Endodermal cell (in vitro differentiated cells): ENCODE measurements around the gene ARHGEF28. TPM values are rescaled to one million over a fixed set of nuclear protein-coding genes. Genes with fewer than 3 reads are reported as not detected.

Experiments
- DNase-seq: peaks from one replicate; pipeline ENCODE4 v3.0.0-alpha.2; 2017
- H3K27ac ChIP-seq: 2 replicates; pipeline ENCODE4 v1.5.1; 2013; ENCODE audit warnings: mild to moderate bottlenecking, low read depth, low read length, moderate library complexity
- H3K27me3 ChIP-seq: 2 replicates; pipeline ENCODE4 v1.6.1; 2013; ENCODE audit warnings: mild to moderate bottlenecking, low read length, moderate library complexity; ENCODE audit not compliant: insufficient read depth, control insufficient read depth, poor library complexity, severe bottlenecking
- H3K36me3 ChIP-seq: 2 replicates; pipeline ENCODE4 v1.7.0; 2013; ENCODE audit warnings: mild to moderate bottlenecking, low read length, moderate library complexity; ENCODE audit not compliant: control insufficient read depth, insufficient read depth
- H3K4me1 ChIP-seq: one replicate; pipeline ENCODE4 v1.7.0; 2013; ENCODE audit warnings: low read length; ENCODE audit not compliant: control insufficient read depth, insufficient read depth
- H3K4me3 ChIP-seq: 2 replicates; pipeline ENCODE4 v1.5.1; 2013; ENCODE audit warnings: mild to moderate bottlenecking, low read length, moderate library complexity
- H3K9ac ChIP-seq: 2 replicates; pipeline ENCODE4 v1.6.1; 2013; ENCODE audit warnings: mild to moderate bottlenecking, low read length, moderate library complexity; ENCODE audit not compliant: poor library complexity, severe bottlenecking; ENCODE audit errors: extremely low read depth
- H3K9me3 ChIP-seq: 2 replicates; pipeline ENCODE4 v1.6.1; 2013; ENCODE audit warnings: mild to moderate bottlenecking, low read length, moderate library complexity; ENCODE audit not compliant: control insufficient read depth
- H3K27ac Mint-ChIP-seq: 2 replicates; pipeline ENCODE4 v1.8.0; 2020; ENCODE audit warnings: mixed read lengths
- H3K27me3 Mint-ChIP-seq: 2 replicates; pipeline ENCODE4 v1.8.0; 2021; ENCODE audit warnings: mild to moderate bottlenecking, mixed read lengths; ENCODE audit not compliant: insufficient read depth
- H3K36me3 Mint-ChIP-seq: 2 replicates; pipeline ENCODE4 v1.8.0; 2020; ENCODE audit warnings: low read depth, mixed read lengths
- H3K4me1 Mint-ChIP-seq: 2 replicates; pipeline ENCODE4 v1.8.0; 2020; ENCODE audit warnings: mixed read lengths
- H3K4me3 Mint-ChIP-seq: 2 replicates; pipeline ENCODE4 v1.8.0; 2020; ENCODE audit warnings: mild to moderate bottlenecking, moderate library complexity, mixed read lengths
- H3K9me3 Mint-ChIP-seq: 2 replicates; pipeline ENCODE4 v1.8.0; 2020; ENCODE audit warnings: mild to moderate bottlenecking, mixed read lengths
- WGBS, 2 experiments: methylation state at CpG; one replicate each; pipeline versions ENCODE4 v1.1.5 to v1.1.7; 2013; ENCODE audit warnings: missing lambda C conversion rate in 2 of 2, mixed read lengths in 1 of 2; ENCODE audit not compliant: insufficient coverage in 1 of 2, insufficient read length in 1 of 2; 5-methylcytosine and 5-hydroxymethylcytosine counted together
- total RNA-seq, 2 donors: library from RNA; stranded (reverse); fragmentation: NEBNext Ultra II Directional in 1 of 2; extraction: Animal tissue kit (Norgen Biotek cat#: 25700) in 1 of 2; gene quantifications; 2 replicates in 1 of 2; 3 replicates in 1 of 2; pipeline ENCODE4 v1.2.1, GENCODE V29; 2021
- TF ChIP-seq, protein P1 (sequence below): fragments of 200-600 bp; sonication (generic); conservative IDR thresholded peaks from 2 replicates; pipeline ENCODE4 v1.5.0; 2021; ENCODE audit warnings: antibody characterized with exemption, mild to moderate bottlenecking

ARHGEF28 gene
- total RNA-seq, 2 donors from 2014 or later = 0.92 to 1.2 TPM

DNA sequence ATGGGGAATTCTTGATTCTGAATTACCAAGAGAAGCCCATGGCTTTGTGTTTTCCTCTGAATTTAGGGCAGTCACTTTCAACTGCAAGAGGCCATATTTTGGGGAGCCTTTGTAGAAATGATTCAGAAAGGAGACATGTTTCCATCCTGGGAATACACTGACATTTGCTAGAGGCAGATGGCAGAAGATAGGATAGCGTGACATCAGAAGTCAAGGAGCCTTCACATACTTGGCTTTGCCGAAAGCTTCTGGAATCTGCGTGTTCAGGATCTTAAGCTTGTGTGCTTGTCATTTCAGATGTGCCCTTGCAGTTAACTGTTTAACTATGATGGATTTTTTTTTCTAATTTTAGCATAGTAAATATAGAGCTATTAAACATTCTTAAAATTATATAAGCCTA is 296.2 kb downstream of the ARHGEF28 start:
- Mint-ChIP-seq H3K9me3 (no peaks in the 10 kb centered on the region), H3K27ac (no peak overlapping the region), H3K4me3 (no peak overlapping the region), H3K27me3 (no peaks in the 10 kb centered on the region), H3K36me3 (no peaks in the 10 kb centered on the region), H3K4me1 (no peaks in the 10 kb centered on the region)
- Histone ChIP-seq H3K9ac (no peak overlapping the region), H3K4me1 (no peaks in the 10 kb centered on the region), H3K27ac (no peak overlapping the region), H3K27me3 (no peaks in the 10 kb centered on the region), H3K9me3 (no peaks in the 10 kb centered on the region), H3K36me3 (no peaks in the 10 kb centered on the region), H3K4me3 (no peak overlapping the region)
- WGBS, 2 experiments = 94 to 100% methylated on average over 1 to 3 of the region's 3 CpGs
- no peak for DNase-seq
- TF ChIP-seq, protein P1, sequence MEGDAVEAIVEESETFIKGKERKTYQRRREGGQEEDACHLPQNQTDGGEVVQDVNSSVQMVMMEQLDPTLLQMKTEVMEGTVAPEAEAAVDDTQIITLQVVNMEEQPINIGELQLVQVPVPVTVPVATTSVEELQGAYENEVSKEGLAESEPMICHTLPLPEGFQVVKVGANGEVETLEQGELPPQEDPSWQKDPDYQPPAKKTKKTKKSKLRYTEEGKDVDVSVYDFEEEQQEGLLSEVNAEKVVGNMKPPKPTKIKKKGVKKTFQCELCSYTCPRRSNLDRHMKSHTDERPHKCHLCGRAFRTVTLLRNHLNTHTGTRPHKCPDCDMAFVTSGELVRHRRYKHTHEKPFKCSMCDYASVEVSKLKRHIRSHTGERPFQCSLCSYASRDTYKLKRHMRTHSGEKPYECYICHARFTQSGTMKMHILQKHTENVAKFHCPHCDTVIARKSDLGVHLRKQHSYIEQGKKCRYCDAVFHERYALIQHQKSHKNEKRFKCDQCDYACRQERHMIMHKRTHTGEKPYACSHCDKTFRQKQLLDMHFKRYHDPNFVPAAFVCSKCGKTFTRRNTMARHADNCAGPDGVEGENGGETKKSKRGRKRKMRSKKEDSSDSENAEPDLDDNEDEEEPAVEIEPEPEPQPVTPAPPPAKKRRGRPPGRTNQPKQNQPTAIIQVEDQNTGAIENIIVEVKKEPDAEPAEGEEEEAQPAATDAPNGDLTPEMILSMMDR = no peak

DNA sequence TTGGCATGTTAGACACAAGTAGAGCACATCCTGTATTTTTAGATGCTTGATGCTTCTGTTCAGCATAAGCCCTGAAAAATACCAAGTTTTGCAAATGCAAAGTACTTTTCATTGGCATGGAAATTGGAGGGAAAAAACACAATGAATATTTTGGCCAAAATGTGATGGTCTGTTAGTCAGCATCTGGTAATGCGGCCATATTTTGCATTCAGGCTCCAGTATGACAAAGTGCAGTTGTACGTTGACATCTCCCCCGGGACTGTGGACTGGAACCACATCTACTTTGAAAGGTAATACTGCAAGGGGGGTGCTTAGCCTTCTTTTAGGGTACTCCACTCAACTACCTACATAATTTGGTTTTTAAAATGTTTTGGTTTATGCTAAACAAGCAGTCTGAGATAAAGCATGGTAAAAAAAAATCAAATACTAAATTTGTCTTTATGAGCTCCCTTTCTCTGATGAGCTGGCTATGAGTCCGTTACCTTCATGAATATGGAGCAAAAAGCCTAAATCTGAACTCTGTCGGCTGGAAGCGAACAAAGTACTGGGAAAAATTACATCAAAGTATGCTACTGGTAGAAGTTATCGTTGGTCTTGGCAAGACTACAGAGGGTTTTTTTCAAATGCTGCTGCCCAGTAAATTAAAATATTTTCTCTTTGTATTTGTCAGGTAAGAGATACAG is 297.0 kb downstream of the ARHGEF28 start:
- WGBS, 2 experiments = 94 to 98% methylated on average over 6 to 7 of the region's 7 CpGs
- Histone ChIP-seq H3K4me3 (no peak overlapping the region), H3K4me1 (no peaks in the 10 kb centered on the region), H3K9me3 (no peaks in the 10 kb centered on the region), H3K36me3 (no peaks in the 10 kb centered on the region), H3K27ac (no peak overlapping the region), H3K27me3 (no peaks in the 10 kb centered on the region), H3K9ac (no peak overlapping the region)
- H3K9me3 Mint-ChIP-seq = no peaks in the 10 kb centered on the region
- TF ChIP-seq, protein P1 = no peak
- no peaks in the 10 kb centered on the region for H3K27me3 Mint-ChIP-seq
- no peaks in the 10 kb centered on the region for H3K4me1 Mint-ChIP-seq
- H3K36me3 Mint-ChIP-seq = no peaks in the 10 kb centered on the region
- H3K27ac Mint-ChIP-seq = no peak overlapping the region
- DNase-seq = no peak
- no peak overlapping the region for H3K4me3 Mint-ChIP-seq

DNA sequence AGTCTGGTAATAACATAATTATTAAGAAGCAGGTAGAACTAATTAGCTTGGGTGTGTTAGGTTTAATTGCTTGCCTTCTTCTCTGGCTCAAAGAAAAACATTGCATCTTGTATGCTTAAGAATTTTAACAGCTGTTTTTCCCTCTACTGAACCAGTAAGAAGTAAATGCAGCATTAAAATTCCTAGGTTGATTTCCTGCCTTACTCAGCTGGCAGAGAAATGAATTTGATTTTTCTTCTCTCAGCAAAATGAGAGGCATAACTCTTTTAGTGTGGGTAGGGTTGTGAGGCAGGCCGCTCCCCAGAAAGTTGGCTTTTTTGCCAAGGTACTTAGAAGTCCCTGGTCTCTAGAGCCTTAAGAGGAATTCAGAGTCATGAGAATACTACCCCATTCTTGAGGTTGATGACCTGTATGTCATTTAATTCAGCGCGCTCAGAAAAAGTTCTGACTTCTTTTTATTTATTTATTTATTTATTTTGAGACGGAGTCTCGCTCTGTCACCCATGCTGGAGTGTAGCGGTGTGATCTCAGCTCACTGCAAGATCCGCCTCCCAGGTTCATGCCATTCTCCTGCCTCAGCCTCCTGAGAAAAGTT is 302.6 kb downstream of the ARHGEF28 start:
- Mint-ChIP-seq H3K36me3 (no peaks in the 10 kb centered on the region), H3K27ac (no peak overlapping the region), H3K9me3 (no peaks in the 10 kb centered on the region), H3K4me1 (no peaks in the 10 kb centered on the region), H3K4me3 (no peak overlapping the region), H3K27me3 (no peaks in the 10 kb centered on the region)
- TF ChIP-seq, protein P1 = no peak
- Histone ChIP-seq H3K36me3 (no peaks in the 10 kb centered on the region), H3K27ac (no peak overlapping the region), H3K4me3 (no peak overlapping the region), H3K27me3 (no peaks in the 10 kb centered on the region), H3K9ac (no peak overlapping the region), H3K9me3 (no peaks in the 10 kb centered on the region), H3K4me1 (no peaks in the 10 kb centered on the region)
- no peak for DNase-seq
- 95 to 100% methylated on average over 2 to 7 of the region's 7 CpGs for WGBS, 2 experiments
